Skin epidermis (tissue), 12 donors: ENCODE results near the gene ALDOA.
A peak's percentile ranks its signal among the peaks of the same experiment; 100 is the strongest.
"Not testable (repeated sequence)": the region's sequence is repeated elsewhere in the genome, so short reads cannot be mapped to it uniquely, and the experiment has no call there.

ENCODE experiments used
- H3K27ac ChIP-seq, 21 experiments: fragments of 200-600 bp; sonication (generic) in 11 of 21; one replicate each; pipeline ENCODE4 v1.5.0; 2020; ENCODE audit warnings: mild to moderate bottlenecking in 3 of 21, inconsistent platforms in 2 of 21, moderate library complexity in 2 of 21
- H3K4me3 ChIP-seq, 7 experiments: fragments of 200-600 bp; sonication (generic) in 2 of 7; one replicate each; pipeline ENCODE4 v1.5.0; 2020; ENCODE audit warnings: inconsistent platforms in 2 of 7, mild to moderate bottlenecking in 2 of 7, moderate library complexity in 1 of 7

The ALDOA gene

GRCh38 chr16:30108059-30108850, 42.7 kb downstream of the ALDOA start:
- Histone ChIP-seq H3K27ac (no peak overlapping the region), H3K4me3 (no peak overlapping the region)

GRCh38 chr16:30110661-30111060, 45.1 kb downstream of the ALDOA start:
- no peak overlapping the region for H3K27ac ChIP-seq
- no peak overlapping the region for H3K4me3 ChIP-seq

GRCh38 chr16:30112197-30113030, 46.9 kb downstream of the ALDOA start:
- Histone ChIP-seq H3K27ac (peak overlapping the region in 2 of 21 experiments; percentile 10 to 40), H3K4me3 (no peak overlapping the region)

GRCh38 chr16:30113031-30113710, 47.6 kb downstream of the ALDOA start, which contains the start of gene GDPD3:
GDPD3 (minus strand) TSS chr16:30113537; CDS start chr16:30113478, 59 bp downstream.
- Histone ChIP-seq H3K27ac (peak within 1 kb of the TSS in 17 of 21 experiments; percentile 3 to 59 (median 34)), H3K4me3 (no peak within 1 kb of the TSS)

- peak overlapping the region in 16 of 21 experiments; percentile 3 to 59 (median 35) for H3K27ac ChIP-seq
- H3K4me3 ChIP-seq = no peak overlapping the region
These were observed 48.3 kb downstream of the ALDOA start for GRCh38 chr16:30113711-30114333.

- Histone ChIP-seq H3K4me3 (no peak overlapping the region), H3K27ac (peak overlapping the region in 16 of 21 experiments; percentile 3 to 59 (median 25))
These were observed 48.9 kb downstream of the ALDOA start for GRCh38 chr16:30114411-30114810.

- H3K4me3 ChIP-seq = not testable (repeated sequence)
- H3K27ac ChIP-seq = peak overlapping the region in 9 of 21 experiments; percentile 4 to 59 (median 31)
These were observed 49.3 kb downstream of the ALDOA start for GRCh38 chr16:30114833-30115232.

GRCh38 chr16:30115238-30115637, 49.7 kb downstream of the ALDOA start:
- Histone ChIP-seq H3K27ac (peak overlapping the region in 4 of 21 experiments; percentile 21 to 59 (median 41)), H3K4me3 (no peak overlapping the region)

- H3K27ac ChIP-seq = no peak overlapping the region
- no peak overlapping the region for H3K4me3 ChIP-seq
These were observed 51.0 kb downstream of the ALDOA start for GRCh38 chr16:30116291-30117207.

- no peak overlapping the region for H3K27ac ChIP-seq
- no peak overlapping the region for H3K4me3 ChIP-seq
These were observed 52.2 kb downstream of the ALDOA start for GRCh38 chr16:30117768-30118167.

- Histone ChIP-seq H3K27ac (peak overlapping the region in 2 of 21 experiments; percentile 4 to 32), H3K4me3 (no peak overlapping the region)
These were observed 53.9 kb downstream of the ALDOA start for GRCh38 chr16:30119428-30119827.
